NCI-H748 (cell line): ENCODE results near the gene TPPP3.

Experiments
- DNase-seq: peaks from one replicate; lab custom pipeline; 2025; ENCODE audit not compliant: unreplicated experiment; lab: John Stamatoyannopoulos, UW

TPPP3 gene

DNA sequence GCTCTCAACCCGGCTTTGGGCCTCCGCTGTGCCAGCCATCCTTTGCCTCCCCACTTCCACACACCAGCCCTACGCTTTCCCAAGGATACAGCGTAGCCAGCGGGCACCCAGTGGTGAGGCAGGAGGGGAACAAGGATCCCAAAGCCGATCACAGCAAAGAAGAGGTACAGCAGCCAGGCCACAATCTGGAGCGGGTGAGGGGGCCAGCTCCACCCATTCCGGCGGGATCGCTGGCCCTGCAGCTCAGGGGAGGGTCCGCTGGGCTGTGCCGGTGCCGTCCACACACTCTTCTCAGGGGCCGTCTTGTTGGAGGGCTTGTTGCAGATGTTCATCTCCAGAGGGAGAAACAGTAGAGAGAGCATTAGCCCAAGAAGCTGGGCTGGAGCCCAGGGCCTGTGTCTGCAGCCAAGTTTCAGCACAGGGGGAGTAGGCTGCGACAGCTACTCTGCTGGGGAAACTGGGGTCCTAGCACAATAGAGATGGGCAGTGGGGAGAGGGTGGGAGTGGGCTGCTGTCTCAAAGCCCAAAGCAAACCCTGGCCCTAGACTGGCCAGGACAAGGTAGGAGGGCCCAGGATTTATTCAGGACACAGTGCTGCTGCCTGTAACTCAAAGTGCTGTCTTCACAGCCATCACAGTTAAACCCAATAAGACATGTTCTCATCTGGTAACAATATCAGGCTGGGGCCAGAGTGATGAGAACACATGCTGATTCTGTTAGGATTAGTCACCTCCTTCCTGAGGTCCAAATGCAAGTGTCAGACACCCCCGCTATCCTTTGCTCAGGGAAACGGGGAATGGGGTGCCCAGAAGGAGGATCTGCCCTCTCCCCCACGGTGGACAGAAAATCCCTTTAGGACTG is 13.0 kb upstream of the TPPP3 start:
- no peak for DNase-seq

DNA sequence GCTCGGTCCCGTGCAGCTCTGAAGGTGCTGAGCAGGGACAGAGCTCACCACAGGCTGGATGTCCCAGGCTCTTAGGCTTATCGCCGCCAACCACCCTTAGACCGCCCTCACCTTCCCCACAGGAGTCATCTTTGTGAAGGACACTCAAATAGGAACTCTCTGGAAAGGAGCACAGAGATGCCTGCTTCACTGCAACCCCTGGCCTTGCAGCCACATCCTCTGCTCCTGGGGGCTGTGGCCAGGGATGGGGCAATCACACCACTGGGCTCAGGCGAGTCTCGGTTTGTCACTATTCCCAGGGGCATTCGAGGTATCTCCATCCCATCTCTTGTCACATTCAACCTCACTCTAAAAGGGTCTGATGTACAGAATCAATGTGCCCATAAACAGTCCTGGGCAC is 12.0 kb upstream of the TPPP3 start:
- no peak for DNase-seq

DNA sequence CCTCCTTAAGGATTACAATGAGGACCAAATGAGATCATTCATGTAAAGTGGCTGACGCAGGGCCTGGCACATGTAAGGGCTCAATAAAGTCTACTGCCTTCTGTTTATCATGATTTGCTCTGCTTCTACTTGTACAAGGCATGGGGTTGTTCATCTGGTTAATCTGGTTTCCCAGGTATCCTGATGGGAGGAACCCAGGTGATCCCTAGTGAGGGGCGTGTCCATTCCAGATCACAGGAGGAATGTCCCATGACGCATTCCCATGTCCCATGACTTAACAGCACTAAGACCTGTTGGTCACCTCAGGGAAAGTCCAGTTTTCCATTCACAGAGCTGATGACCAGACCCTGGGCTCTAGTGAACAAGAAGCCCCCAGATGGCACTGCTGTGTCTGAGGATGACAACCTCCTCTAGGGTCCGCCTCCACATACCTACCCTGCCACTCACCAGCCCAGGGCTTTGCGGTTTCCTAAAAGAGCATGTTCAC is 11.5 kb upstream of the TPPP3 start:
- peak; percentile 40 for DNase-seq

DNA sequence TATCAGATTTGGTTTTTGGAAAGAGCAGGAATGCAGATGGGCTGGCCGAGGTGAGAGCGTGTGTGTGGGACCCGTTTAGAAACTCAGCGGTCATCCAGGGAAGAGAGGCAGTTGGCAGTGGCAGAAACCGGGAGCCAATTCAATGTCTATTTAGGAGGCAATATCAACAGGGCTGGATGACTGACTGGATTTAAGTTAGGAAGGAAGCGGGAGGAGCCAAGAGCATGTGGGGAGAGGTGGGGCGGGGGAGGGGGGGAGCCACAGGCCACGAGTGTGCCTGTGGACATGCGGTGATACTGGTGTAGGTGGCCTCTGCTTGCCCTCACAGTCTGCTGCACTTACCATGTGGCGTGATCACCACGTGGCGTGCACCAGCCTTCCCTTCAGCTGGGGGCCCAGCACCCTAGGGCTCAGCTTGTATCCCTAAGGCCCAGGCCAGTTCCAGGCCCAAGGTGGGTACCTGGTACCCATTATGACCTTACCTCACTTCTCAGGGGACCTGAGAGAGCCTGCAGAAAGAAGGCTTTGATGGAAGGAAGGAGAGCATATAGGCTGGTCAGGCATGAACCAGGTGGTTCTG is 10.8 kb upstream of the TPPP3 start:
- no peak for DNase-seq

DNA sequence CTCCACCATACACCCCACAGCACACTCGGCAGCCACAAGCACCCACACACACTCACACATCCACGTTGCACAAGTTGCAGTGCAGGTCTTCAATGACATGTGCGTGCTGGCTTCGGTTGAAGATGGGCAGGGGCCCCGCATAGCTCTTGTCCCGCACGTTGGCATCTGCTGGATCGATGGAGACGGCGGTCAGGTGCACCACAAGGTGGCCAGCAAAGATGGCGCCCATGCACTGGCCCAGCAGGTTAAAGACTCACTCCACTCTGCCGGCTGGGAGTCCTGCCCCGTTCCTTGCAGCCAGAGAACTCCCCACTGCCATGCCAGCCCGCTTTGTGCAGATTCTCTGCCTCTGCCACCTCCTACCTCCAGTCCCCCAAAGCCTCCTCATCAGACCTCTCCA is 7.6 kb upstream of the TPPP3 start:
- no peak for DNase-seq

DNA sequence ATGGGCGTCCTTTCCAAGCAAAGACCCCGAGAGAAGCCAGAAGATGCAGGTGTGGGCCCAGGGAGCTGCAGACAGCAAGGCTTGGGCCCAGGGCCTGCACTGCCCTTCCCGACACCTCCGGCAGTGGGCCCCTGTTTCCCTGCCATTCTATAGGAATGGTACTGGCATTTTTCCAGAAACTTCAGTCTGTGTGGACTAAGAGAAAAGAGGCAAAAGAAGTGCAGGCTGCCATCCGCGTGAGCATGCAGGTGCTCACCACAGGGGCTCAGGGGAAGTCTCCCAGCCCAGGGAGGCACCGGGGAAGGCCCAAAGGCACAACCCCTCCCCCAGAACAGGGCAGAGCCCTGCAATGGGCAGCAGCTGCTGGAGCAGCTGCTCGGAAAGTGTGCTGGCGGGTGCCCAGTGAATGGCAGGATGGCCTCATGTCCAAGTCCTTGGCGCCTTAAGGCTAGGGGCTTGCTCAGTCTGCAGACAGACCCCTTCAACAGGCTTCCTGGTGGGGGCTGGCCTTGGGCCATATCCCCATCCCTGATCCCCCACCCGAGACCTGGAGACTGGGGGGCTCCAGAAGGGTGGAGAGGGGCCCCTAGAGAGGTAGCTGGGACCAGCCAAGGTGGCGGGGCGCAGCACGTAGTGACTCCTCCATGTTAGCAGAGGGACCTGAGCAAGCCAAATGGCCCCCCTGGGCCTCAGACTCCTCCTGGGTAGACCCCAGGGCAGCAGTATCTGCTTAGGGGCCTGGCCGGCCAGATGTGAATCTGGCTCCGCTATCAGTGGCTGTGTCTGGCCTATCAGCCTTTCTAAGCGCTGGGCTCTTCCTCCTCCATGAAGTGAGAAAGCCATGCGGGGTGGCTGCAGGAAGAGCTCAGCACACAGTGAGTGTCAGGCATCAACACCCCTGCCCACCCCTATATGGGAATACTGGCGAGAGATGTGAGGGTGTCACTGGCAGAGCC is 6.7 kb upstream of the TPPP3 start:
- peak; percentile 53 for DNase-seq

DNA sequence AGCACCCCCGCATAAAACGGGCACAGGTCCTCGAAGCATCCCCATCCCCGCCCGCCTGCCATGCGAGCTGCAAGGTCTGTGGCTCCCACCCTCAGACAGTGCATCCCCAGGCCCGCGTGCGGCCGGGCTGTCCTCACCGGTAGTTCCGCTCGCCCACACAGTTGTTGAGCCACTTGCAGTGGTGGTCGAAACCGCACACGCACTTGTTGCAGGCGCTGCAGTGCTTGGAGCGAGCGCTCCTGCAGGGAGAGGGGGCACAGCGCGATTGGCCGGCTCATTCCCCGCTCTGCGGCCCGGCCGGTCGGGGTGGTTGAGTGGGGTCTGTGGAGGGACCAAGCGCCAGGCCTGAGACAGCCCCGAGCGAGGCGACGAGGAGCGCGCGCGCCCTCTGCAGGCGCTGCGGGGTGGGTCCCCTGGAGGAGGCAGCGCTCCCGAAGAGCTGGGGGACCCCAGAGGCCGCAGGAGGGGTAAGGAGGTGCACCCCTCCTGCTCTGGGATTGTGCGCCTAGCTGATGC is 6.0 kb upstream of the TPPP3 start:
- no peak for DNase-seq

DNA sequence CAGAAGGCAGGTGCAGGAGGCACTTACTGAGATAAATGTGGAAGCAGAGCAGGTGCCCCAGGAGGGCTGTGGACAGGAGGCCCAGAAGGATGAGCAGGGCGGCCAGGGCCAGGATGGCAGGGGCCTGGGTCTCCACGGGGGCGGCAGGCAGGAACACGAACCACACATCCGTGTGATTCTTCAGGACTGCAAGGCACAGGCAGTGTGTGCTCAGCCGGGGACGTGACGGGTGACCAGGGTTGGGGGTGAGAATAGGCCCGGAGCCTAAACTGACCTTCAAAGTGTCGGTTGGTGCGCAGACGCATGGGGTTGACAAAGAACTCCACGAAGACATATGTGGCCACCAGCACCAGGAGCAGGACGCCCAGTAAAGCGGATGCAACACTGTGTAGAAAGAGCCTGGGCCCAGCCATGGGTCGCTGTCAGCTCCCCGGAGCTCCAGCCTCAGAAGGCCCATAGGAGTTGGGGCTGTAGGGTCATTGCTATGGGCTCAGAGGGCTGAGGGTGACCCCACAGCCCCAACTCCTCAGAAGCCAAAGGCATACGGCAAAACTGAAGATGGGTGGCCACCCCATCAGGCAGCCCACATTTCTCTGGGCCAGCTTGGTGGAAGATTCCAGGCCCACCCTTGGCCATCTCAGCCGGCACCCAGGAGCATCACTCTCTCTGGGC is 5.4 kb upstream of the TPPP3 start:
- no peak for DNase-seq

DNA sequence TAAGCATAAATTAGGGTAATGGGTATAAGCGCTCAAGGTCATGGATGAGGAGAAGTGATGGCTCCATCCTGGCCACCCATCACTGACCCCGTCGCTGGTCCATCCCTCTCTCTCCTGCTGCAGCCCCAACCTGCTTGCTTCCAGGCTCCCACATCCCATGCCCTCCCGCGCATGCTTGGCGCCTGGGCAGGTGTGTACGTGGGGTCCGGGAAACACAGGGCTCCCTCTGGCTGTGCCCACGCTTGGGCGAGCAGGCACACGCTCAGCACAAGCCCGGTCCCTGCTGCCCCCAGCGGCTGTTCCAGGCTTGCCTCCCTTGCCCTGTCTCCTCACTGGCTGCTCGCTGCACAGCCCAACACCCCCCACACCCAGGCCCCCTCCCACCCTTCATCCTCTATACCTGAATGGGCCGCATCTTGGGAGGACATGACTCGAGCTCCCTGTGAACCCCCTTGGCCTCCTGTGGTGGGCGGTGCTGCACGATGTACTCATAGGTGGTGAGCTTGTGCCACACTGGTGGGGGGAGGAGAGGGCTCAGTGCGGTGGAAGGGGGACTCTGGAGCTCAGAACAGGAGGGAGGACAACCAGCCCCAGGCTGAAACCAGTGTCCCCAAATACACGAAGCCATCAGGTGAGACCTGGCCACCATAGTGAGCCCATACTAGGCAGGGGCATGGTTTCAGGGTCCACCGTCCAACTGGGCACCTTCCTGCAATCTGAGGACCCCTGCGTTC is 4.7 kb upstream of the TPPP3 start:
- DNase-seq = no peak

DNA sequence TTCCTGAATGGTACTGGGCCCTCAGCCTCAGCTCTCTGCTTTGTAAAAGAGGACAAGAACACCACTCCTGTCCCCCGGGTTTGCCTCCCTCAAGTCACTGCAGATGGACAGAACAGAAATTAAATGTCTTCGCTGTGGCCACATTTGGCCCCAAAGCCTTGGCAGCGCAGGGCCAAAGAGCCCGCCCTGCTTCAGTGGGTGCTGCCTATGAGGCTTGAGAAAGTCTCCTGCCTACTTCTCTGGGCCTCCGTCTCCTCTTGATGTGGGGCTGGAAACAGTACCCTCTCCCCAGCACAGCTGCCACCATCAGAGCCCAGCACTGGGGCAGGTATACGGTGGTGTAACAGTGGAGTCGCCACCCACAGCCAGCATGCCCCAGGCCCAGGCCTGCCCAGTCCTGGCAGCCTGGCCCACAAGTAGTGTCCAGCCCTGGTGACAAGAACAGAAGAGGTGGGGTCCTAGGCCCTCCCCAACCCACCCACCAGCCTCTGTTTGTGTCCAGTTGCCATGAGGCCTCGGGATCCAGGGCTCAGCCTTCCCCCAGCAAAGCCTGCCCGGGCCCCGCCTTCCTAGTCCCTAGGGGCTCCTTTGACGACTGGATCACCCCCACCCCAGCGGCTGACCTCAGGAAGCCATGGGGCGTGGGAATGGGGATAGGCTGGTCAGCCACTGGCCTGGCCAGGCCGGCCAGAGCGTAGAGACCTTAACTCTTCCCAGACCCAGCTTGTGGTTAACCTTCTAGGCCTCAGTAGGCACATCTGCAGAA is 3.9 kb upstream of the TPPP3 start:
- DNase-seq = peak; percentile 31

DNA sequence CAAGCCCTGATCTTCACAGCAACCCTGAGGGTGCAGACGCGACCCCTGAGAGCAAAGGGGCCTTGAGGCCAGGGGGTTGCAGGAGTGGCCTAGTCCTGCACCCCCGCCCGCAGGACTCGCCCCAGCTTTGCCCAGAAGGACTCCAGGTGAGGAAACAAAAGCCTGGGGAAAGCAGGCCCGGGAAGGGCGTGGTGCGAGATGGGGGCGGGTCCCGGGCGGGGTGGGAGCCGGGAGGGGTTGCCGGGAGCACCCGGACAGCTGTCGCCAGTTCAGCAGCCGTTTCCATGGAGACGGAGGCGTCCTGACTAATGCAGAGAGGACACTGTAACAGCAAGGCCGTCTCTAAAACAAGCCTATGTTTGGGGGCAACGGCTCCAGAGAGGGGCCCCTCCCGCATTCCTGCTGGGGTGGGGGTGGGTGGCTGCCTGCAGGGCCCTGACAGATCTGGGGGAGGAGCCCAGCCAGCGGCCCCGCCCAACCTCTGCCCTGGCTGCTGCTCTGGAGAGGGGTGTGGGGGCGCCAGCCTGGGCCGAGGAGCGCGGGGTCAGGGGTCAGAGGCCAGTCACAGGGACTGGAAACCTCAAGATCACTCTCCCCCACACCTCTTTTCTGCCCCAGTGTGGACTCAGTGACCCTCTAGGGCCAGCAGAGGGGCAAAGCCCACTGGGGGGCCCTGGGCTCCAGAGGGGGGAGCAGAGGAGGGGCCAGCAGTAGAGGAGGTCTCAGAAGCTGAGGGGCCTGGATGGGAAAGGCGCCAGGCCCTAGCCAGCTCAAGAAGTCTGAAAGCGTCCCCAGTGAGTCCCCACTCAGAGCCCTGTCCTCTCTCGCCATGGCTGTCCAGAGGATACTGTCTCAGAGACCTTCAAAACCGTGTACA is 3.1 kb upstream of the TPPP3 start:
- DNase-seq = peak; percentile 99

DNA sequence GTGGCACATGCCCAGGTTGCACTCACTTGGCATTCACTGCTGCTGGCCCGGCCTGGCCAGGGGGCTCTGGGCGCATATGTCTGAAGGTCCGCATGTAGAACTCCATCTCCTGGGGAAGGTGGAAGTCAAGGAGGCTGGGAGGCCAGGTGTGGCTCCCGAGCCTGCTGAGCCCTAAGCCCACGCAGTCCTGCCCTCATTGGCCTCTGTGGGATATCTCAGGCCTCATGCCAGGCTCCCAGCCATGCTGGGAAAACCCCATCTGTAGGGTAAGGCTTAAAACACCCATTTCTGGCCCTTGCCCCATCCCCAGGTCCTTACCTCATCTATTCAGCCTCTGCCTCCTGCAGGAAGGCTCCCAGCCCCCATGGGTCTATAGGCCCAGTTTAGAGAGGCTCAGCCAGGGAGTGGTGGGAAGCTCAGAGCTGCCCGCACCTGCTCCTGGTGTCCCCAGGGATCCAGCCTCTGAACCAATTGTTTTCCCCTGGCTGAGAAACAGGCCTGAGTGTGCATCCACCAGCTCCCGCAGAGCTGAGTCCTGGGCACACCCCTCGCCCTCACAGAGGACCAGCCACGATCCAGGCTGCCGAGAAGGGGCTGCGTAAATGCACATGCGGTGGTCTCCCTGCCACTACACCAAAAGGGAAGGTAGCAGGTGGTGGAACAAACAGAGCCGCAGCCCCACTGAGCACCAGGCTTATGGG is 2.3 kb upstream of the TPPP3 start:
- peak; percentile 95 for DNase-seq

DNA sequence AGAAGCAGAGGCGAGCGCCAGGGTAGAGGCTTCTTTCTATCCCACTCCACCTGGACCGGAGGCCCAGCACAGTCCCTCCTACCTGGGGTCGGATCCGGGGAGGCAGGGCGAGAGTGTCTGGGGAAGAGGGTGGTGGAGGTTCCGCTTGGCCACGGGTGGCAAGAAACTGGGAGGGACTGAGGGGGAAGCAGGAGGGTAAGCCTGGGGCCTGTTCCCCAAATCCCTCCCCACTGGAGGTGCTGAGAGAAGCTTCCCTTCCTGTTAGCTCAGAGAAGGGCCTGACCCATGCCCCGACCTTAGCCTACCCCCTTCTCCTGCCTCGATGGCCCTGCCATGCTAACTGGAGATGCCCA is 1.8 kb upstream of the TPPP3 start:
- no peak for DNase-seq

DNA sequence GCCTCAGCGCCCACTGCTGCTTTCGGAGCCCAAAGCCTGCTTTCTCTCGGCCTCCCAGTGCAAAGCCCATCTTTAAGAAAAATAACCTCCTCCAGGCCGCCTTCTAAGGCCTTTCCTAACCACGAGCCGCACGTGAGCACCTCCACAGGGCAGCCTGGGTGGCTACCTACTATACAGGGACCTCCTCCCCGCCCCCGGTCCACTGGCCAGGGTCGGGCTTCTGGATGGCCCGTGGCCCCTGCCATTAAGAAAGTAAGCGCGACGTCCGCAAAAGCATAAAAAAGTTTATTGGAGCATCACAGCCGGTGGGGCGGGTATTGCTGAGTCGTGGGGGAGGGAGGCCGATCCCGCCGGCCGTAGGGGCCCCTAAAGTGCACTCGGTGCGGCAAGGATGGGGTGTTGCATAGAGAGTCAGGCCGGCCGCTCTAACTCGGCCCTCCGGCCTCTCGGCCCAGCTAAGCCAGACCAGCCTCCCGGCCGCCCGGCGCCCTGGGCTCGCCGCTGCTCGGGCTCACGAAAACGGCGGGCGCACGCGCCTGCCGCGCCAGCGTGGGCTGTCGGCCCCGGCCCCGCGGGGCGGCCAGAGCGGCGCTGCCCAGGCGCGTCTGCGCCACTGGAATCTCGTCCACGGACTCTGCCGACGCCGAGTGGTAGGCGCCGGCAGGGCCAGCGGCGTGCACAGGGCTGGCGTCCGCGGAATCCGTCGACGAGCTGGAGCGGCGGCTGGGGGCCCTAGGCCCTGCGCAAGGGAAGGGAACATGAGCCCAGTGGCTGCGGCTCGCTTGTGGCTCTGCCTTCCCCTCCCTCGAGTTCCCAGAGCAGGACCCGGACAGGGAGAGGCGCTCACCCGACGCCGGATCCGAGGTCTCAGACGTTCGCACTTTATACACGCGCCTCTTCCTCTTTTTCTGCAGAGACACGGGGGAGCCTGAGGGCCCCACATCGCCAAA is 1.1 kb upstream of the TPPP3 start:
- no peak for DNase-seq

DNA sequence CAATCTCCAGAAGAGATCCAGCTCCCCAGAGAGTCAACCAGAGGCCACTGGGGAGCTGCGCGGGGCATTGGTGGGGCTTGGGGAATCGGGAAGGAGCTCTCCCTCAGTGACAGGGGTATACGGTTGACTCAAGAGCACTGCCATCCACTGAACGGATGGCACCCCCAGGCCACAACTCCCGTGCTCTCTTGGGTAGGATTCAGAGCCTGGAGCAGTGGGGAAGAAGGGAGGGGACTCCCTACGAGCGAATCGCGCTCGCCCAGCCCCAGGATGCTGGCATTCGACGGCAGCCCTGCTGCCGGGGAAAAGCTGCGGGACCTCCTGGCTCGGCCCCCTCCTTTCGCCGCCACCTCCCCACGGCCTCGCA is 473 bp upstream of the TPPP3 start:
- DNase-seq = no peak

DNA sequence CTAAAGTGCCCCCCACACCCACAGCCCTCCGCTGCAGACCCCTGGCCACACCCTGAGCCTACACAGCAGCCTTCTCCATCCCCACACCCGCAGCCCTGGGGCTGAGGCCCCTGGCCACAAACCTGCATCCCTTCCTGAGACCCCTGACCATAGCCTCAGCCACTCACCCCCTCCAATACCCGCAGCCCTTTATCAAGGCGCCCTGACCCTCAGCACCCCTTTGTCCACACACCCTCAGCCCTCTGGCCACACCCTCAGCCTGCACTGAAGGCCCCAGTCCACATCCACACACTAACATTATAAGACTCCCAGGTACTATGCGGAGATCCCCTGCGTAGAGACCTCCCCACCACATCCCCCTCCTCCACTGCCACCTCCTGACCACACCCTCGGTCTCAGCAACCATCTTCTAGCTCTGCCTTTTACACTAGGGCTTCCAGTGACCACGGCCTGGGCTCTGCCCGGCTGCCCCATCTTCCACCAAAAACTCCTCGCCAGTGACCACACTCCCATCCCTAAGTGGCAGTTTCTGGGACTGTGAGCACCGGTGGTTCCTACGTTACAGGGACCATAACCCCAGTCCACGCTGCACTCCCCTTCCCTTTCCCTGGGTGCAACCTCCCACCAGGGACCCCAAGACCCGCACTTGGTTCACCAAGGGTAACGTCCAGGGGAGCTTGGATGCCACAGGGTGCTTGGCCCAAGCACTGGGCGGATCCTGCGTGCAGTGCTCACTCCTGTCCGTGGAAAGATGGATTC is 818 bp downstream of the TPPP3 start:
- DNase-seq = no peak
